ENCODE results near the gene MED26. TPM values are rescaled to one million over a fixed set of nuclear protein-coding genes. Genes with fewer than 3 reads are reported as not detected.
"Not testable (repeated sequence)": the region's sequence is repeated elsewhere in the genome, so short reads cannot be mapped to it uniquely, and the experiment has no call there.

MED26 gene
- 4.8 TPM for polyA plus RNA-seq (2013)

- 0% methylated on average over 76 of the region's 98 CpGs for WGBS (ENCODE audit: insufficient coverage)
- no peaks in the 10 kb centered on the region for H3K27me3 ChIP-seq (replicated peaks in 2 of 5; ENCODE audit: control insufficient read depth in 4 of 5, insufficient read depth in 5 of 5, low read length in 4 of 5)
- peaks cover 12 to 37% (median 21%) of the 10 kb centered on the region in 4 experiments for H3K36me3 ChIP-seq (ENCODE audit: control insufficient read depth in 4 of 4, insufficient read depth in 4 of 4, low read length in 3 of 4)
- CTCF ChIA-PET, result interaction anchor here (0.9 to 3.5 kb wide), 3 partner anchors 10 to 55 kb away, joined by 3 to 9 read pairs (median 4); no protein-coding TSS in a partner anchor
- H3K4me1 ChIP-seq (ENCODE audit: control extremely low read depth in 1 of 4, control insufficient read depth in 4 of 4, insufficient read depth in 4 of 4, low read length in 3 of 4), result peaks cover 6 to 26% (median 21%) of the 10 kb centered on the region in 4 experiments
- POLR2A ChIA-PET, result interaction anchor here (1.1 to 3.3 kb wide), 6 partner anchors 9 to 56 kb away, joined by 4 to 16 read pairs (median 6); partner anchors contain the start of genes SLC35E1 and SMIM7
- no peaks in the 10 kb centered on the region for H3K9me3 ChIP-seq (ENCODE audit: control extremely low read depth in 1 of 5, control insufficient read depth in 4 of 5, insufficient read depth in 2 of 5, low read depth in 1 of 5, low read length in 4 of 5)
- H3K4me3 ChIP-seq (ENCODE audit: control insufficient read depth in 1 of 7, extremely low read depth in 1 of 7, insufficient read depth in 4 of 7, low read depth in 2 of 7, low read length in 6 of 7), result peak within 1 kb of the TSS; percentile 82 to 99 (median 89)
- peak within 1 kb of the TSS; percentile 77 to 89 for H3K27ac ChIP-seq (ENCODE audit: insufficient read depth in 1 of 2, low read depth in 1 of 2, low read length in 2 of 2, poor library complexity in 1 of 2, severe bottlenecking in 2 of 2)
- peak; percentile 91 to 95 (median 94) for DNase-seq
Measured at GRCh38 chr19:16628183-16628983, at the start of gene MED26. Gene MED26 (minus strand): TSS chr19:16628204. CDS start chr19:16627943, 261 bp downstream.

- Histone ChIP-seq H3K27ac (ENCODE audit: insufficient read depth in 1 of 2, low read depth in 1 of 2, low read length in 2 of 2, poor library complexity in 1 of 2, severe bottlenecking in 2 of 2) (no peak overlapping the region), H3K4me1 (ENCODE audit: control extremely low read depth in 1 of 4, control insufficient read depth in 4 of 4, insufficient read depth in 4 of 4, low read length in 3 of 4) (no peaks in the 10 kb centered on the region), H3K9me3 (ENCODE audit: control extremely low read depth in 1 of 5, control insufficient read depth in 4 of 5, insufficient read depth in 2 of 5, low read depth in 1 of 5, low read length in 4 of 5) (peaks cover 0 to 17% (median 11%) of the 10 kb centered on the region in 5 experiments), H3K27me3 (replicated peaks in 2 of 5; ENCODE audit: control insufficient read depth in 4 of 5, insufficient read depth in 5 of 5, low read length in 4 of 5) (no peaks in the 10 kb centered on the region), H3K4me3 (ENCODE audit: control insufficient read depth in 1 of 7, extremely low read depth in 1 of 7, insufficient read depth in 4 of 7, low read depth in 2 of 7, low read length in 6 of 7) (no peak overlapping the region), H3K36me3 (ENCODE audit: control insufficient read depth in 4 of 4, insufficient read depth in 4 of 4, low read length in 3 of 4) (peaks cover 0 to 12% (median 0%) of the 10 kb centered on the region in 4 experiments)
- CTCF ChIA-PET, result no interaction called here
- POLR2A ChIA-PET, result no interaction called here
- DNase-seq, result no peak
Measured at GRCh38 chr19:16677055-16677454, 49.1 kb upstream of the MED26 start.

GRCh38 chr19:16676101-16676798 is 48.2 kb upstream of the MED26 start:
- Histone ChIP-seq H3K9me3 (ENCODE audit: control extremely low read depth in 1 of 5, control insufficient read depth in 4 of 5, insufficient read depth in 2 of 5, low read depth in 1 of 5, low read length in 4 of 5) (peaks cover 0 to 12% (median 8%) of the 10 kb centered on the region in 5 experiments), H3K4me3 (ENCODE audit: control insufficient read depth in 1 of 7, extremely low read depth in 1 of 7, insufficient read depth in 4 of 7, low read depth in 2 of 7, low read length in 6 of 7) (no peak overlapping the region), H3K4me1 (ENCODE audit: control extremely low read depth in 1 of 4, control insufficient read depth in 4 of 4, insufficient read depth in 4 of 4, low read length in 3 of 4) (no peaks in the 10 kb centered on the region), H3K27ac (ENCODE audit: insufficient read depth in 1 of 2, low read depth in 1 of 2, low read length in 2 of 2, poor library complexity in 1 of 2, severe bottlenecking in 2 of 2) (no peak overlapping the region), H3K36me3 (ENCODE audit: control insufficient read depth in 4 of 4, insufficient read depth in 4 of 4, low read length in 3 of 4) (peaks cover 0 to 8% (median 0%) of the 10 kb centered on the region in 4 experiments), H3K27me3 (replicated peaks in 2 of 5; ENCODE audit: control insufficient read depth in 4 of 5, insufficient read depth in 5 of 5, low read length in 4 of 5) (no peaks in the 10 kb centered on the region)
- ChIA-PET POLR2A (no interaction called here), CTCF (interaction anchor here (0.6 kb wide), 1 partner anchor 729 kb away, joined by 3 read pairs; the partner anchor contains the start of gene BST2)
- DNase-seq, result no peak
- 92% methylated on average over 10 of the region's 15 CpGs for WGBS (ENCODE audit: insufficient coverage)

GRCh38 chr19:16673839-16674238 is 45.8 kb upstream of the MED26 start:
- CTCF ChIA-PET, result interaction anchor here (0.6 kb wide), 2 partner anchors 344 to 370 kb away, joined by 3 to 4 read pairs; no protein-coding TSS in a partner anchor
- WGBS (ENCODE audit: insufficient coverage), result 96% methylated on average over 3 of the region's 4 CpGs
- POLR2A ChIA-PET, result not testable (repeated sequence)

GRCh38 chr19:16673231-16673630 is 45.2 kb upstream of the MED26 start:
- Histone ChIP-seq H3K4me1 (ENCODE audit: control extremely low read depth in 1 of 4, control insufficient read depth in 4 of 4, insufficient read depth in 4 of 4, low read length in 3 of 4) (no peaks in the 10 kb centered on the region), H3K27ac (ENCODE audit: insufficient read depth in 1 of 2, low read depth in 1 of 2, low read length in 2 of 2, poor library complexity in 1 of 2, severe bottlenecking in 2 of 2) (no peak overlapping the region), H3K4me3 (ENCODE audit: control insufficient read depth in 1 of 7, extremely low read depth in 1 of 7, insufficient read depth in 4 of 7, low read depth in 2 of 7, low read length in 6 of 7) (no peak overlapping the region), H3K36me3 (ENCODE audit: control insufficient read depth in 4 of 4, insufficient read depth in 4 of 4, low read length in 3 of 4) (no peaks in the 10 kb centered on the region), H3K27me3 (replicated peaks in 2 of 5; ENCODE audit: control insufficient read depth in 4 of 5, insufficient read depth in 5 of 5, low read length in 4 of 5) (no peaks in the 10 kb centered on the region), H3K9me3 (ENCODE audit: control extremely low read depth in 1 of 5, control insufficient read depth in 4 of 5, insufficient read depth in 2 of 5, low read depth in 1 of 5, low read length in 4 of 5) (no peaks in the 10 kb centered on the region)
- DNase-seq, result no peak
- POLR2A ChIA-PET, result no interaction called here
- CTCF ChIA-PET, result interaction anchor here (0.6 to 1.3 kb wide), 3 partner anchors 11 to 245 kb away, joined by 3 to 5 read pairs (median 3); no protein-coding TSS in a partner anchor
- 96% methylated on average over 3 of the region's 3 CpGs for WGBS (ENCODE audit: insufficient coverage)

More at GRCh38 chr19:16673839-16674238, 45.8 kb upstream of the MED26 start:
- H3K4me1 ChIP-seq (ENCODE audit: control extremely low read depth in 1 of 4, control insufficient read depth in 4 of 4, insufficient read depth in 4 of 4, low read length in 3 of 4); H3K27me3 ChIP-seq (replicated peaks in 2 of 5; ENCODE audit: control insufficient read depth in 4 of 5, insufficient read depth in 5 of 5, low read length in 4 of 5); H3K27ac ChIP-seq (ENCODE audit: insufficient read depth in 1 of 2, low read depth in 1 of 2, low read length in 2 of 2, poor library complexity in 1 of 2, severe bottlenecking in 2 of 2); H3K9me3 ChIP-seq (ENCODE audit: control extremely low read depth in 1 of 5, control insufficient read depth in 4 of 5, insufficient read depth in 2 of 5, low read depth in 1 of 5, low read length in 4 of 5); DNase-seq; H3K36me3 ChIP-seq (ENCODE audit: control insufficient read depth in 4 of 4, insufficient read depth in 4 of 4, low read length in 3 of 4); H3K4me3 ChIP-seq (ENCODE audit: control insufficient read depth in 1 of 7, extremely low read depth in 1 of 7, insufficient read depth in 4 of 7, low read depth in 2 of 7, low read length in 6 of 7): not testable (repeated sequence)

- H3K27ac ChIP-seq (ENCODE audit: insufficient read depth in 1 of 2, low read depth in 1 of 2, low read length in 2 of 2, poor library complexity in 1 of 2, severe bottlenecking in 2 of 2), result no peak overlapping the region
- no peak overlapping the region for H3K4me3 ChIP-seq (ENCODE audit: control insufficient read depth in 1 of 7, extremely low read depth in 1 of 7, insufficient read depth in 4 of 7, low read depth in 2 of 7, low read length in 6 of 7)
- H3K36me3 ChIP-seq (ENCODE audit: control insufficient read depth in 4 of 4, insufficient read depth in 4 of 4, low read length in 3 of 4), result no peaks in the 10 kb centered on the region
- H3K27me3 ChIP-seq (replicated peaks in 2 of 5; ENCODE audit: control insufficient read depth in 4 of 5, insufficient read depth in 5 of 5, low read length in 4 of 5), result no peaks in the 10 kb centered on the region
- POLR2A ChIA-PET, result no interaction called here
- H3K9me3 ChIP-seq (ENCODE audit: control extremely low read depth in 1 of 5, control insufficient read depth in 4 of 5, insufficient read depth in 2 of 5, low read depth in 1 of 5, low read length in 4 of 5), result no peaks in the 10 kb centered on the region
- DNase-seq, result no peak
- CTCF ChIA-PET, result interaction anchor here (1.3 kb wide), 1 partner anchor 12 kb away, joined by 5 read pairs; no protein-coding TSS in a partner anchor
- WGBS (ENCODE audit: insufficient coverage), result 94% methylated on average over 7 of the region's 12 CpGs
- H3K4me1 ChIP-seq (ENCODE audit: control extremely low read depth in 1 of 4, control insufficient read depth in 4 of 4, insufficient read depth in 4 of 4, low read length in 3 of 4), result no peaks in the 10 kb centered on the region
Measured at GRCh38 chr19:16671652-16672274, 43.8 kb upstream of the MED26 start.
